Breast epithelium (tissue), 4 donors: ENCODE measurements around the gene ZP2. TPM values are rescaled to one million over a fixed set of nuclear protein-coding genes. Genes with fewer than 3 reads are reported as not detected.

Source experiments
- DNase-seq, 2 donors: peaks; one replicate each; pipeline ENCODE4 v3.0.0-alpha.2; 2019; ENCODE audit warnings: low spot score in 2 of 2
- H3K27ac ChIP-seq, 2 donors: fragments of 200-600 bp; sonication (generic) in 1 of 2; one replicate each; pipeline ENCODE4 v1.5.1; 2016 to 2019; ENCODE audit warnings: mild to moderate bottlenecking in 1 of 2
- H3K27me3 ChIP-seq, 2 donors: fragments of 200-600 bp; sonication (generic) in 1 of 2; one replicate each; pipeline versions ENCODE4 v1.5.1 to v1.6.0; 2017 to 2019; ENCODE audit warnings: control low read depth in 1 of 2, mild to moderate bottlenecking in 1 of 2
- H3K36me3 ChIP-seq: fragments of 200-600 bp; one replicate; pipeline ENCODE4 v1.5.1; 2019
- H3K4me1 ChIP-seq, 2 donors: fragments of 200-600 bp; sonication (generic); one replicate each; pipeline ENCODE4 v1.5.1; 2016 to 2019; ENCODE audit warnings: control low read depth in 1 of 2
- H3K4me3 ChIP-seq, 3 donors: fragments of 200-600 bp; sonication (generic); 1 replicate in 2 of 3; 2 replicates in 1 of 3; pipeline ENCODE4 v1.5.1; 2016 to 2019; ENCODE audit warnings: mild to moderate bottlenecking in 3 of 3, moderate library complexity in 2 of 3
- H3K9me3 ChIP-seq, 2 donors: fragments of 200-600 bp; sonication (generic) in 1 of 2; one replicate each; pipeline ENCODE4 v1.5.1; 2016 to 2019; ENCODE audit warnings: control low read depth in 1 of 2
- CTCF ChIP-seq, 3 donors: fragments of 450-650 bp; IDR thresholded peaks; one replicate each; pipeline ENCODE4 v1.5.1; 2016 to 2017; ENCODE audit warnings: antibody characterized with exemption in 3 of 3, mild to moderate bottlenecking in 3 of 3, moderate library complexity in 3 of 3
- POLR2A ChIP-seq: fragments of 450-650 bp; IDR thresholded peaks from one replicate; pipeline ENCODE4 v1.6.1; 2016; ENCODE audit warnings: antibody characterized with exemption, mild to moderate bottlenecking, moderate library complexity
- POLR2AphosphoS5 ChIP-seq, 3 donors: sonication (generic); formaldehyde crosslinking; IDR thresholded peaks; one replicate each; pipeline ENCODE4 v1.6.1; 2017; ENCODE audit warnings: antibody characterized with exemption in 3 of 3
- intact Hi-C: fragments of 100-400 bp; cut with DNase I; formaldehyde crosslinking; loops from one replicate; pipeline ENCODE4 v1.15.1; 2023; ENCODE audit warnings: low total_unique reads
- total RNA-seq, 3 donors: library from RNA; depleted of rRNA; stranded (reverse); fragments of >200 nt; gene quantifications; one replicate each; pipeline ENCODE4 v1.1.0, GENCODE V29; 2016

ZP2 gene
- total RNA-seq, 3 donors from 2014 or later, result not detected

GRCh38 chr16:21233521-21234150 is 22.3 kb upstream of the ZP2 start, which contains the start of gene ANKS4B:
ANKS4B (plus strand) TSS chr16:21233699; CDS start chr16:21233738, 39 bp downstream.
- no peaks in the 10 kb centered on the region for H3K36me3 ChIP-seq
- H3K27me3 ChIP-seq, result no peaks in the 10 kb centered on the region
- no peak within 1 kb of the TSS for H3K4me3 ChIP-seq
- no peak within 1 kb of the TSS for H3K27ac ChIP-seq
- no peak for DNase-seq
- H3K4me1 ChIP-seq, result no peaks in the 10 kb centered on the region
- no peak for TF ChIP-seq POLR2A
- no peak for TF ChIP-seq CTCF (IDR thresholded peaks at IDR 0.05)
- no peak for TF ChIP-seq POLR2AphosphoS5 (IDR thresholded peaks at IDR 0.05)
- no peaks in the 10 kb centered on the region for H3K9me3 ChIP-seq
- intact Hi-C loops, result no loop called here

GRCh38 chr16:21233045-21233520 is 21.7 kb upstream of the ZP2 start:
- intact Hi-C loops, result no loop called here
- no peak for TF ChIP-seq POLR2A
- no peak for TF ChIP-seq CTCF (IDR thresholded peaks at IDR 0.05)
- no peaks in the 10 kb centered on the region for H3K27me3 ChIP-seq
- no peaks in the 10 kb centered on the region for H3K9me3 ChIP-seq
- no peak for DNase-seq
- no peaks in the 10 kb centered on the region for H3K36me3 ChIP-seq
- H3K4me1 ChIP-seq, result no peaks in the 10 kb centered on the region
- no peak overlapping the region for H3K4me3 ChIP-seq
- H3K27ac ChIP-seq, result no peak overlapping the region

GRCh38 chr16:21228361-21228872 is 17.0 kb upstream of the ZP2 start:
- H3K27me3 ChIP-seq, result no peaks in the 10 kb centered on the region
- H3K27ac ChIP-seq, result peak overlapping the region in 1 of 2 donors; percentile 7
- no peak for DNase-seq
- intact Hi-C loops, result no loop called here
- TF ChIP-seq POLR2A (no peak), CTCF (IDR thresholded peaks at IDR 0.05) (no peak), POLR2AphosphoS5 (IDR thresholded peaks at IDR 0.05) (no peak)
- no peaks in the 10 kb centered on the region for H3K9me3 ChIP-seq
- no peaks in the 10 kb centered on the region for H3K36me3 ChIP-seq
- no peaks in the 10 kb centered on the region for H3K4me1 ChIP-seq
- H3K4me3 ChIP-seq, result no peak overlapping the region

- TF ChIP-seq CTCF (IDR thresholded peaks at IDR 0.05) (no peak), POLR2A (no peak), POLR2AphosphoS5 (IDR thresholded peaks at IDR 0.05) (no peak)
- no peak for DNase-seq
- H3K9me3 ChIP-seq, result no peaks in the 10 kb centered on the region
- no peaks in the 10 kb centered on the region for H3K4me1 ChIP-seq
- H3K36me3 ChIP-seq, result no peaks in the 10 kb centered on the region
- intact Hi-C loops, result no loop called here
- H3K27ac ChIP-seq, result peak overlapping the region in 1 of 2 donors; percentile 7
- no peak overlapping the region for H3K4me3 ChIP-seq
- H3K27me3 ChIP-seq, result no peaks in the 10 kb centered on the region
Observed at GRCh38 chr16:21227866-21228265, 16.5 kb upstream of the ZP2 start.

GRCh38 chr16:21226749-21227148 is 15.4 kb upstream of the ZP2 start:
- H3K27me3 ChIP-seq, result no peaks in the 10 kb centered on the region
- TF ChIP-seq CTCF (IDR thresholded peaks at IDR 0.05) (no peak), POLR2AphosphoS5 (IDR thresholded peaks at IDR 0.05) (no peak), POLR2A (no peak)
- no peak for DNase-seq
- H3K9me3 ChIP-seq, result no peaks in the 10 kb centered on the region
- no peaks in the 10 kb centered on the region for H3K36me3 ChIP-seq
- H3K27ac ChIP-seq, result no peak overlapping the region
- intact Hi-C loops, result no loop called here
- H3K4me3 ChIP-seq, result no peak overlapping the region
- no peaks in the 10 kb centered on the region for H3K4me1 ChIP-seq
